SK-N-SH (cell line): Measurements from ENCODE around the gene PHF14. TPM values are rescaled to one million over a fixed set of nuclear protein-coding genes. Genes with fewer than 3 reads are reported as not detected.

Source experiments
- CTCF ChIA-PET: fragments of 300-600, 350-600 bp; formaldehyde crosslinking; extraction: SDS; loops from one replicate; lab custom pipeline; 2021; lab: Yijun Ruan, JAX
- POLR2A ChIA-PET: fragments of 350-600 bp; sonication (Branson Sonifier 250); formaldehyde crosslinking; extraction: SDS; loops from one replicate; lab custom pipeline; 2020; ENCODE audit warnings: antibody characterized with exemption, inconsistent platforms; lab: Yijun Ruan, JAX
- DNase-seq: peaks from one replicate; pipeline ENCODE4 v3.0.0; 2012
- H2AFZ ChIP-seq: fragments of 200-600 bp; sonication (generic); 2 replicates; pipeline ENCODE4 v1.8.1; 2016; ENCODE audit warnings: antibody characterized with exemption, mild to moderate bottlenecking, low read depth
- H3F3A ChIP-seq: fragments of 200-600 bp; sonication (generic); replicated peaks from 2 replicates; pipeline ENCODE3; 2016; ENCODE audit warnings: antibody characterized with exemption, mild to moderate bottlenecking; ENCODE audit not compliant: insufficient read depth
- H3K27ac ChIP-seq, 2 experiments: fragments of 200-500 bp in 1 of 2; fragments of 200-600 bp in 1 of 2; sonication (Bioruptor generic) in 1 of 2; sonication (generic), shearing (Covaris generic) in 1 of 2; 2 replicates each; pipeline versions ENCODE4 v1.5.1 to v1.6.1; 2014 to 2016; ENCODE audit warnings: low read depth in 2 of 2, inconsistent platforms in 1 of 2, low read length in 1 of 2, mild to moderate bottlenecking in 1 of 2, mixed read lengths in 1 of 2
- H3K27me3 ChIP-seq: fragments of 200-600 bp; sonication (generic), shearing (Covaris generic); 2 replicates; pipeline ENCODE4 v1.6.1; 2016; ENCODE audit warnings: mixed run types; ENCODE audit not compliant: insufficient read depth
- H3K36me3 ChIP-seq, 2 experiments: fragments of 200-500 bp in 1 of 2; fragments of 200-600 bp in 1 of 2; sonication (Bioruptor generic) in 1 of 2; sonication (generic) in 1 of 2; replicated peaks in 1 of 2; 2 replicates each; pipeline versions ENCODE3 to v1.5.1; 2014 to 2016; ENCODE audit warnings: low read length in 1 of 2, mild to moderate bottlenecking in 1 of 2; ENCODE audit not compliant: insufficient read depth in 2 of 2, control insufficient read depth in 1 of 2
- H3K4me1 ChIP-seq, 2 experiments: fragments of 200-500 bp in 1 of 2; fragments of 200-600 bp in 1 of 2; sonication (Bioruptor generic) in 1 of 2; sonication (generic), shearing (Covaris generic) in 1 of 2; 2 replicates each; pipeline versions ENCODE4 v1.5.1 to v1.6.1; 2014 to 2016; ENCODE audit warnings: low read depth in 1 of 2, low read length in 1 of 2, mixed run types in 1 of 2; ENCODE audit not compliant: insufficient read depth in 2 of 2, control insufficient read depth in 1 of 2
- H3K4me2 ChIP-seq: fragments of 200-600 bp; sonication (generic), shearing (Covaris generic); 2 replicates; pipeline ENCODE4 v1.6.1; 2017; ENCODE audit warnings: mixed run types
- H3K4me3 ChIP-seq, 2 experiments: fragments of 200-500 bp in 1 of 2; fragments of 200-600 bp in 1 of 2; sonication (Bioruptor generic) in 1 of 2; sonication (generic), shearing (Covaris generic) in 1 of 2; 2 replicates each; pipeline versions ENCODE4 v1.5.1 to v1.8.1; 2014 to 2016; ENCODE audit warnings: low read depth in 2 of 2, inconsistent platforms in 1 of 2, low read length in 1 of 2, mild to moderate bottlenecking in 1 of 2, mixed read lengths in 1 of 2, moderate library complexity in 1 of 2
- H3K79me2 ChIP-seq: fragments of 200-600 bp; sonication (generic); 2 replicates; pipeline ENCODE4 v1.8.1; 2017; ENCODE audit warnings: mild to moderate bottlenecking; ENCODE audit not compliant: insufficient read depth
- H3K9ac ChIP-seq: fragments of 200-600 bp; sonication (generic); 2 replicates; pipeline ENCODE4 v1.6.1; 2017; ENCODE audit warnings: mixed run types
- H3K9me2 ChIP-seq: fragments of 200-600 bp; sonication (generic); 2 replicates; pipeline ENCODE4 v1.6.1; 2017; ENCODE audit warnings: mixed run types
- H3K9me3 ChIP-seq: fragments of 200-600 bp; sonication (generic); 2 replicates; pipeline ENCODE4 v1.6.1; 2017; ENCODE audit warnings: mixed run types, mild to moderate bottlenecking, moderate library complexity
- H4K20me1 ChIP-seq: fragments of 200-600 bp; sonication (generic); 2 replicates; pipeline ENCODE4 v1.6.1; 2017; ENCODE audit warnings: mild to moderate bottlenecking, mixed run types; ENCODE audit not compliant: insufficient read depth
- CHD2 ChIP-seq: fragments of 150-350 bp; IDR thresholded peaks from 2 replicates; pipeline ENCODE4 v1.6.1; 2018; ENCODE audit warnings: low read length; ENCODE audit not compliant: partially characterized antibody
- EP300 ChIP-seq, 2 experiments: IDR thresholded peaks; 2 replicates each; pipeline versions ENCODE4 v1.4.0 to v1.6.1; 2012; ENCODE audit warnings: borderline replicate concordance in 1 of 2, low read depth in 1 of 2, low read length in 1 of 2
- FOSL2 ChIP-seq: IDR thresholded peaks from 2 replicates; pipeline ENCODE4 v1.4.0; 2012; ENCODE audit warnings: low read depth, mild to moderate bottlenecking, moderate library complexity, borderline replicate concordance
- FOXJ3 ChIP-seq: sonication (generic); formaldehyde crosslinking; IDR thresholded peaks from 2 replicates; pipeline ENCODE4 v1.5.1; 2020; ENCODE audit warnings: mild to moderate bottlenecking, missing genetic modification reagents
- GABPA ChIP-seq: IDR thresholded peaks from 2 replicates; pipeline ENCODE4 v1.4.0; 2012; ENCODE audit warnings: low read depth, mild to moderate bottlenecking
- GATA2 ChIP-seq: sonication (generic); formaldehyde crosslinking; IDR thresholded peaks from 2 replicates; pipeline ENCODE4 v1.5.0; 2020; ENCODE audit warnings: mild to moderate bottlenecking, missing genetic modification reagents
- JUND ChIP-seq: IDR thresholded peaks from 2 replicates; pipeline ENCODE4 v1.4.0; 2012
- MAX ChIP-seq: IDR thresholded peaks from 2 replicates; pipeline ENCODE4 v1.4.0; 2012; ENCODE audit warnings: low read depth
- MEF2A ChIP-seq: IDR thresholded peaks from 2 replicates; pipeline ENCODE4 v1.4.0; 2012; ENCODE audit warnings: low read depth, borderline replicate concordance
- MXI1 ChIP-seq: IDR thresholded peaks from 2 replicates; pipeline ENCODE4 v1.6.1; 2012; ENCODE audit warnings: mild to moderate bottlenecking, low read depth, low read length, improper control_type of control experiment
- NRF1 ChIP-seq: IDR thresholded peaks from 2 replicates; pipeline ENCODE4 v1.6.1; 2012; ENCODE audit warnings: low read depth, mild to moderate bottlenecking, low read length
- RAD21 ChIP-seq: IDR thresholded peaks from 2 replicates; pipeline ENCODE4 v1.6.1; 2012; ENCODE audit warnings: mild to moderate bottlenecking, low read length
- RFX5 ChIP-seq: IDR thresholded peaks from 2 replicates; pipeline ENCODE4 v1.6.1; 2012; ENCODE audit warnings: mild to moderate bottlenecking, improper control_type of control experiment, low read length
- RXRA ChIP-seq: IDR thresholded peaks from 2 replicates; pipeline ENCODE4 v1.4.0; 2012; ENCODE audit warnings: low read depth, mild to moderate bottlenecking, borderline replicate concordance
- SIN3A ChIP-seq: IDR thresholded peaks from 2 replicates; pipeline ENCODE4 v1.6.1; 2012; ENCODE audit warnings: low read depth, mild to moderate bottlenecking, low read length, moderate library complexity, borderline replicate concordance
- SMC3 ChIP-seq: IDR thresholded peaks from 2 replicates; pipeline ENCODE4 v1.6.1; 2012; ENCODE audit warnings: low read depth, low read length, improper control_type of control experiment
- TAF1 ChIP-seq: IDR thresholded peaks from 2 replicates; pipeline ENCODE4 v1.6.1; 2012; ENCODE audit warnings: low read depth, mild to moderate bottlenecking, low read length, moderate library complexity, borderline replicate concordance
- TCF12 ChIP-seq: IDR thresholded peaks from 2 replicates; pipeline ENCODE4 v1.4.0; 2012
- TEAD4 ChIP-seq: IDR thresholded peaks from 2 replicates; pipeline ENCODE4 v1.4.0; 2012; ENCODE audit warnings: mild to moderate bottlenecking, borderline replicate concordance; ENCODE audit not compliant: insufficient read depth
- USF1 ChIP-seq: IDR thresholded peaks from 2 replicates; pipeline ENCODE4 v1.4.0; 2012; ENCODE audit warnings: low read depth, borderline replicate concordance
- USF2 ChIP-seq: fragments of 150-350 bp; IDR thresholded peaks from 2 replicates; pipeline ENCODE4 v1.6.1; 2017; ENCODE audit warnings: antibody characterized with exemption, low read length, low read depth, borderline replicate concordance
- YY1 ChIP-seq: IDR thresholded peaks from 2 replicates; pipeline ENCODE4 v1.4.0; 2012; ENCODE audit warnings: low read depth, mild to moderate bottlenecking
- ZBTB33 ChIP-seq: IDR thresholded peaks from 2 replicates; pipeline ENCODE4 v1.4.0; 2012; ENCODE audit warnings: low read depth, borderline replicate concordance
- WGBS: methylation state at CpG from one replicate; pipeline ENCODE4 v1.1.6; 2017; ENCODE audit warnings: low lambda C conversion rate; 5-methylcytosine and 5-hydroxymethylcytosine counted together
- polyA plus RNA-seq, 3 experiments: library from polyadenylated mRNA; depleted of rRNA; stranded (reverse); fragments of >200 nt; gene quantifications; 2 replicates each; pipeline ENCODE4 v1.2.3, GENCODE V29; 2012

Gene PHF14
- polyA plus RNA-seq, 1 of the 3 experiments (the other 2 are of a cell fraction), result 19.2 TPM

- Histone ChIP-seq H4K20me1 (no peaks in the 10 kb centered on the region), H3K27ac (no peak overlapping the region), H3K4me2 (no peak overlapping the region), H3K4me3 (no peak overlapping the region), H3K9me3 (no peaks in the 10 kb centered on the region), H3K9ac (no peak overlapping the region), H3K79me2 (no peaks in the 10 kb centered on the region; the same call in 1 of the 2 replicates), H2AFZ (no peak overlapping the region), H3K36me3 (peaks cover 51 to 76% of the 10 kb centered on the region in 2 experiments), H3F3A (peaks cover 4% of the 10 kb centered on the region)
- CTCF ChIA-PET, result interaction anchor here (1.0 to 2.5 kb wide), 2 partner anchors 22 to 151 kb away, joined by 3 to 7 read pairs; no protein-coding TSS in a partner anchor
- POLR2A ChIA-PET, result no interaction called here
- 72% methylated on average over 2 of the region's 2 CpGs for WGBS
- no peak for DNase-seq
- TF ChIP-seq TCF12, result no peak
- no peak for TF ChIP-seq CHD2
- TF ChIP-seq MEF2A, result no peak
- no peak for TF ChIP-seq GABPA
- no peak for TF ChIP-seq SMC3
- no peak for TF ChIP-seq USF1
- TF ChIP-seq TEAD4, result no peak
- no peak for TF ChIP-seq RXRA
- TF ChIP-seq, all 33 proteins: peak for 0
- Histone ChIP-seq H3K27me3 (no peaks in the 10 kb centered on the region), H3K9me2 (no peaks in the 10 kb centered on the region), H3K4me1 (no peaks in the 10 kb centered on the region; a peak in 1 of 4 replicates)
Observed at GRCh38 chr7:11060893-11061292, 87.2 kb downstream of the PHF14 start.

GRCh38 chr7:11062110-11062509 is 88.4 kb downstream of the PHF14 start:
- no peak for DNase-seq
- TF ChIP-seq JUND (no peak), ZBTB33 (no peak), FOXJ3 (CRISPR knock-in tag) (no peak), SIN3A (no peak), NRF1 (no peak), SMC3 (no peak), MAX (no peak), USF1 (no peak), TAF1 (no peak), RAD21 (no peak), EP300 (IDR thresholded peaks at IDR 0.05; ENCODE audit: borderline replicate concordance in 1 of 2, low read depth in 1 of 2, low read length in 1 of 2) (no peak), MEF2A (no peak), GATA2 (no peak), RXRA (no peak), YY1 (no peak), FOSL2 (no peak), RFX5 (no peak), USF2 (no peak), MXI1 (no peak)

More at GRCh38 chr7:11062110-11062509, 88.4 kb downstream of the PHF14 start:
- Histone ChIP-seq H3K79me2 (no peaks in the 10 kb centered on the region; the same call in 1 of the 2 replicates), H3F3A (peaks cover 4% of the 10 kb centered on the region), H2AFZ (no peak overlapping the region), H3K9me2 (no peaks in the 10 kb centered on the region), H3K36me3 (peaks cover 63 to 77% of the 10 kb centered on the region in 2 experiments), H3K4me1 (no peaks in the 10 kb centered on the region; a peak in 1 of 4 replicates), H3K4me2 (no peak overlapping the region), H3K9me3 (no peaks in the 10 kb centered on the region), H3K27ac (no peak overlapping the region), H3K27me3 (no peaks in the 10 kb centered on the region), H3K4me3 (no peak overlapping the region), H3K9ac (no peak overlapping the region), H4K20me1 (no peaks in the 10 kb centered on the region)
- CTCF ChIA-PET, result no interaction called here
- POLR2A ChIA-PET, result no interaction called here
